SK-N-SH (cell line): ENCODE measurements around the gene SMCO2.

Experiments used
- CTCF ChIP-seq: fragments of 200-600 bp; sonication (generic); IDR thresholded peaks from 2 replicates; pipeline ENCODE4 v1.6.1; 2017; ENCODE audit warnings: antibody characterized with exemption, mild to moderate bottlenecking, moderate library complexity
- MEF2A ChIP-seq: IDR thresholded peaks from 2 replicates; pipeline ENCODE4 v1.4.0; 2012; ENCODE audit warnings: low read depth, borderline replicate concordance
- RFX5 ChIP-seq: IDR thresholded peaks from 2 replicates; pipeline ENCODE4 v1.6.1; 2012; ENCODE audit warnings: mild to moderate bottlenecking, improper control_type of control experiment, low read length

- TF ChIP-seq RFX5: no peak
- no peak for TF ChIP-seq CTCF
- no peak for TF ChIP-seq MEF2A
Observed at GRCh38 chr12:27547592-27547991, 101.1 kb downstream of the SMCO2 start.
